Measurements from ENCODE around the gene PTPRK. TPM values are rescaled to one million over a fixed set of nuclear protein-coding genes. Genes with fewer than 3 reads are reported as not detected.

PTPRK gene
- total and polyA plus RNA-seq, 4 donors = 8.2 to 224 (median 42.9) TPM

DNA sequence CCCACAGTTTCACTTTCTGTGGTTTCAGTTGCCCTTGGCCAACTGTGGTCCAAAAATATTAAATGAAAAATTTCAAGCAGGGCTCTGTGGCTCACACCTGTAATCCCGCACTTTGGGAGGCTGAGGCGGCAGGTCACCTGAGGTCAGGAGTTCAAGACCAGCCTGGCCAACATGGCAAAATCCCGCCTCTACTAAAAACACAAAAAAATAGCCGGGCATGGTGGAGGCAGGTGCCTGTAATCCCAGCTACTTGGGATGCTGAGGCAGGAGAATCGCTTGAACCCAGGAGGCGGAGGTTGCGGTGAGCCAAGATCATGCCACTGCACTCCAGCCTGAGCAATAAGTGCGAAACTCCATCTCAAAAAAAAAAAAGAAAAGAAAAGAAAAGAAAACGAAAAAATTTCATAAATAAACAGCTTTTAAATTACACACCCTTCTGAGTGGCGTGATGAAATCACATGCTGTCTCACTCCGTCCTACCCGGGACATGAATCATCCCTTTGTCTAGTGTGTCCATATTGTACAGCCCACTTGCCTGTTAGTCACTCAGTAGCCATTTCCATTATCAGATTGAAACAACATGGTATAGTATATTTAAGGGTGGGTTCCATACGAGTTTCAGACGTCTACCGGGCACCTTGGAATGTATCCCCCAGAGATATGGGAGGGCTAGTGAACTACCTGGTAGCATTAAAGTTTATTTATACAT lies 11.7 kb downstream of the PTPRK start:
- Histone ChIP-seq H3K27ac (ENCODE audit: low read depth in 1 of 2, low read length in 1 of 2) (no peak overlapping the region), H3K36me3 (ENCODE audit: control insufficient read depth in 4 of 4, insufficient read depth in 4 of 4, low read length in 4 of 4) (no peaks in the 10 kb centered on the region), H3K4me1 (ENCODE audit: control insufficient read depth in 5 of 5, insufficient read depth in 5 of 5, low read length in 5 of 5) (peaks cover 4 to 22% (median 11%) of the 10 kb centered on the region in 5 donors), H3K4me3 (no peak overlapping the region), H3K27me3 (ENCODE audit: control insufficient read depth in 3 of 3, insufficient read depth in 3 of 3, low read length in 2 of 3) (no peaks in the 10 kb centered on the region), H3K9me3 (ENCODE audit: control insufficient read depth in 4 of 4, insufficient read depth in 3 of 4, low read length in 3 of 4) (no peaks in the 10 kb centered on the region), H3K9ac (ENCODE audit: insufficient read depth in 1 of 2, low read length in 2 of 2) (no peak overlapping the region)
- TF ChIP-seq, protein P1, sequence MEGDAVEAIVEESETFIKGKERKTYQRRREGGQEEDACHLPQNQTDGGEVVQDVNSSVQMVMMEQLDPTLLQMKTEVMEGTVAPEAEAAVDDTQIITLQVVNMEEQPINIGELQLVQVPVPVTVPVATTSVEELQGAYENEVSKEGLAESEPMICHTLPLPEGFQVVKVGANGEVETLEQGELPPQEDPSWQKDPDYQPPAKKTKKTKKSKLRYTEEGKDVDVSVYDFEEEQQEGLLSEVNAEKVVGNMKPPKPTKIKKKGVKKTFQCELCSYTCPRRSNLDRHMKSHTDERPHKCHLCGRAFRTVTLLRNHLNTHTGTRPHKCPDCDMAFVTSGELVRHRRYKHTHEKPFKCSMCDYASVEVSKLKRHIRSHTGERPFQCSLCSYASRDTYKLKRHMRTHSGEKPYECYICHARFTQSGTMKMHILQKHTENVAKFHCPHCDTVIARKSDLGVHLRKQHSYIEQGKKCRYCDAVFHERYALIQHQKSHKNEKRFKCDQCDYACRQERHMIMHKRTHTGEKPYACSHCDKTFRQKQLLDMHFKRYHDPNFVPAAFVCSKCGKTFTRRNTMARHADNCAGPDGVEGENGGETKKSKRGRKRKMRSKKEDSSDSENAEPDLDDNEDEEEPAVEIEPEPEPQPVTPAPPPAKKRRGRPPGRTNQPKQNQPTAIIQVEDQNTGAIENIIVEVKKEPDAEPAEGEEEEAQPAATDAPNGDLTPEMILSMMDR (IDR thresholded peaks at IDR 0.05; ENCODE audit: control extremely low read depth, extremely low read depth) = no peak
- ATAC-seq (ENCODE audit: insufficient read depth, low FRiP score) (no peak), DNase-seq (no peak)
- WGBS, 2 donors = 90 to 93% methylated on average over 15 of the region's 15 CpGs

DNA sequence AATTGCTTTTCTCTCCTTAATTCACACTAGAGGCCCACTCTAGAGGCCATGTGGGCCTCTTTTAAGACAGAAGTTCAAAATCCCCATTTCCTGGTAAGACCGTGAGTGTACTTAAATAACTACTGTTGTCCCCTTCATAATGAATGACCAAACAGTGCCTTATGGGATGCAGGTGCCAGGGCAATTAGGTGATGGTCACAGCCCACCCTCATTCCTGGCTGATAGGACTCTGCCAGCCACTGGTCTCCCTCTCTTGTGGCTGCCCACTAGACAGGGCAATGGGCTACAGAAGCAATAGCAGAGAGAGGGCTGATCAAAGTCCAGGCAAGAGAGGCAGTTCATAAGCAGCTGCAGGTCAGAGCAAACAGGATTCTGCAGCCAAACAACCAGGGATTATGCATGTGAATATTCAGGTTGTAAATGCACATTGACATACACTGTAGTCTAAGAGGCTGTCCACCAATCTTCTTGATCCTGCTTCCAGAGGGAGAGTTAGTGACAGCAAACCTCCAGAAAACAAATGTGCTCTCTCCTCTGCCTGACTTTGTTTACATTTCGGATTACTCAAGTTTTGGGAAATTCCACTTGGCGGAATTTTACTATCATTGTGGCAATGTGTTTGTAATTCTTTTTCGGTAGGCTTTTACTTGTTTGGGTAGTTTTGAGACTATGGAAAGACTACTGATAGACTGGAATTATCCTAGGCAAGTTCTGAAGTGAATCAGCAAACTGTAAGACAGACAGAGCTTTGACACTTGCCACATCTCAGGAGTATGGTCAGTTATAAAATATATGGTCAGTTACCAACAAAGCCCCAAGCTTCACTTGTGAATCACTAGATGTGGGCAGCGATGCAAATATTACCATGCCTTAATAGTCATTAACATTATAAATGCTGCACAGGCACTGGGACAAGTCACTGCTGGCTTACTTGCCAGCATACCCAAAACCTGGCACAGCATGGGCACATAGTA lies 12.8 kb downstream of the PTPRK start:
- Histone ChIP-seq H3K27ac (ENCODE audit: low read depth in 1 of 2, low read length in 1 of 2) (no peak overlapping the region), H3K9ac (ENCODE audit: insufficient read depth in 1 of 2, low read length in 2 of 2) (no peak overlapping the region), H3K4me1 (ENCODE audit: control insufficient read depth in 5 of 5, insufficient read depth in 5 of 5, low read length in 5 of 5) (peaks cover 4 to 22% (median 11%) of the 10 kb centered on the region in 5 donors), H3K36me3 (ENCODE audit: control insufficient read depth in 4 of 4, insufficient read depth in 4 of 4, low read length in 4 of 4) (no peaks in the 10 kb centered on the region), H3K9me3 (ENCODE audit: control insufficient read depth in 4 of 4, insufficient read depth in 3 of 4, low read length in 3 of 4) (no peaks in the 10 kb centered on the region), H3K27me3 (ENCODE audit: control insufficient read depth in 3 of 3, insufficient read depth in 3 of 3, low read length in 2 of 3) (no peaks in the 10 kb centered on the region), H3K4me3 (no peak overlapping the region)
- DNase-seq (no peak), ATAC-seq (ENCODE audit: insufficient read depth, low FRiP score) (no peak)
- 61 to 78% methylated on average over 5 of the region's 5 CpGs for WGBS, 2 donors
- TF ChIP-seq, protein P1 (IDR thresholded peaks at IDR 0.05; ENCODE audit: control extremely low read depth, extremely low read depth) = no peak

DNA sequence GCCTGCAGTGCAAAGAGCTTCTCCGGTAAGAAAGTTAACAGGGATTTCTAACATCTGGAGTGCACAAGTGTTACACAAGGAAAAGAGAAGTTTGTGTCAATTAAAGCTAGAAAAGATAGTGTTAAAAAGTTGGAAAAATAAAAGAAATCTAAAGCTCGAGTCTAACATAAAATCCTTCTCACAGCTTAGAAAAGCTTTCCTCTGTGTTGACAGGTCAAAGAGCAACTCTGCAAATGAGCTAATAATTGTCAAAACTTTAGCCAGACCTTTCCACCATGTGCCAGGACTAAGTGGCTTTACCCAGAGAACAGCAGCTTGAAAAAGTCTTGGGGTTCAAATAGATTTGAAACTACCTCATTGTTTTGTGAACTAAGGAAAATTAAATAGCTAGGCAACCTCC lies 14.8 kb downstream of the PTPRK start:
- peaks cover 6 to 19% (median 15%) of the 10 kb centered on the region in 5 donors for H3K4me1 ChIP-seq (ENCODE audit: control insufficient read depth in 5 of 5, insufficient read depth in 5 of 5, low read length in 5 of 5)
- H3K4me3 ChIP-seq = no peak overlapping the region
- H3K27ac ChIP-seq (ENCODE audit: low read depth in 1 of 2, low read length in 1 of 2) = no peak overlapping the region
- DNase-seq = no peak
- H3K9ac ChIP-seq (ENCODE audit: insufficient read depth in 1 of 2, low read length in 2 of 2) = no peak overlapping the region
- WGBS, 2 donors = 67 to 78% methylated on average over 2 of the region's 2 CpGs
- no peak for ATAC-seq (ENCODE audit: insufficient read depth, low FRiP score)
- H3K27me3 ChIP-seq (ENCODE audit: control insufficient read depth in 3 of 3, insufficient read depth in 3 of 3, low read length in 2 of 3) = no peaks in the 10 kb centered on the region
- H3K9me3 ChIP-seq (ENCODE audit: control insufficient read depth in 4 of 4, insufficient read depth in 3 of 4, low read length in 3 of 4) = no peaks in the 10 kb centered on the region
- no peaks in the 10 kb centered on the region for H3K36me3 ChIP-seq (ENCODE audit: control insufficient read depth in 4 of 4, insufficient read depth in 4 of 4, low read length in 4 of 4)
- TF ChIP-seq, protein P1 (IDR thresholded peaks at IDR 0.05; ENCODE audit: control extremely low read depth, extremely low read depth) = no peak

Measured in lung (tissue), 12 donors.